Activated T-cell treated with anti-CD3 and anti-CD28 coated beads for 4 hours (primary cell): Measurements from ENCODE around the gene LRRC37A.
"Not testable (repeated sequence)": the region's sequence is repeated elsewhere in the genome, so short reads cannot be mapped to it uniquely, and the experiment has no call there.

Experiments
- DNase-seq: peaks from one replicate; pipeline ENCODE4 v3.0.0-alpha.2; 2020

LRRC37A gene

GRCh38 chr17:46290906-46291546 is 3.9 kb upstream of the LRRC37A start:
- not testable (repeated sequence) for DNase-seq

- not testable (repeated sequence) for DNase-seq
Observed at GRCh38 chr17:46291618-46292017, 3.3 kb upstream of the LRRC37A start.

- not testable (repeated sequence) for DNase-seq
Observed at GRCh38 chr17:46341220-46341619, 46.3 kb downstream of the LRRC37A start.

- not testable (repeated sequence) for DNase-seq
Observed at GRCh38 chr17:46342131-46342530, 47.2 kb downstream of the LRRC37A start.

- DNase-seq, result not testable (repeated sequence)
Observed at GRCh38 chr17:46348345-46348744, 53.4 kb downstream of the LRRC37A start.

- not testable (repeated sequence) for DNase-seq
Observed at GRCh38 chr17:46349060-46349459, 54.1 kb downstream of the LRRC37A start.

- DNase-seq, result not testable (repeated sequence)
Observed at GRCh38 chr17:46353856-46354255, 58.9 kb downstream of the LRRC37A start.

- not testable (repeated sequence) for DNase-seq
Observed at GRCh38 chr17:46361145-46361735, 66.3 kb downstream of the LRRC37A start.

GRCh38 chr17:46361755-46362154 is 66.8 kb downstream of the LRRC37A start, which contains the start of gene ARL17B:
Gene ARL17B (minus strand): TSS chr17:46361766. CDS start chr17:46358397, 3,369 bp downstream.
- peak; percentile 90 for DNase-seq

- DNase-seq, result not testable (repeated sequence)
Observed at GRCh38 chr17:46367520-46367919, 72.6 kb downstream of the LRRC37A start.

GRCh38 chr17:46372236-46373229 is 77.6 kb downstream of the LRRC37A start:
- DNase-seq, result not testable (repeated sequence)

- not testable (repeated sequence) for DNase-seq
Observed at GRCh38 chr17:46373418-46373817, 78.5 kb downstream of the LRRC37A start.

- not testable (repeated sequence) for DNase-seq
Observed at GRCh38 chr17:46383118-46383517, 88.2 kb downstream of the LRRC37A start.

- not testable (repeated sequence) for DNase-seq
Observed at GRCh38 chr17:46385491-46385890, 90.6 kb downstream of the LRRC37A start.
